Right atrium auricular region (tissue), 2 donors: ENCODE results near the gene JOSD1. TPM values are rescaled to one million over a fixed set of nuclear protein-coding genes. Genes with fewer than 3 reads are reported as not detected.

Experiments
- DNase-seq: peaks from one replicate; pipeline ENCODE4 v3.0.0-alpha.2; 2019; ENCODE audit warnings: low spot score
- H3K27ac ChIP-seq, 2 donors: fragments of 200-600 bp; sonication (generic); 1 replicate in 1 of 2; 2 replicates in 1 of 2; pipeline ENCODE4 v1.5.1; 2016 to 2019
- H3K27me3 ChIP-seq, 2 donors: fragments of 200-600 bp; sonication (generic); one replicate each; pipeline versions ENCODE4 v1.5.1 to v1.6.0; 2017 to 2019
- H3K36me3 ChIP-seq: fragments of 200-600 bp; sonication (generic); one replicate; pipeline ENCODE4 v1.5.1; 2016
- H3K4me1 ChIP-seq, 2 donors: fragments of 200-600 bp; sonication (generic); one replicate each; pipeline versions ENCODE4 v1.5.1 to v1.6.0; 2017 to 2019
- H3K4me3 ChIP-seq, 2 donors: fragments of 200-600 bp; sonication (generic); 1 replicate in 1 of 2; 2 replicates in 1 of 2; pipeline ENCODE4 v1.5.1; 2017 to 2019; ENCODE audit warnings: mild to moderate bottlenecking in 1 of 2, moderate library complexity in 1 of 2
- H3K9me3 ChIP-seq, 2 donors: fragments of 200-600 bp; sonication (generic); one replicate each; pipeline ENCODE4 v1.5.1; 2019
- CTCF ChIP-seq, 2 donors: fragments of 200-600 bp; sonication (generic); IDR thresholded peaks; one replicate each; pipeline ENCODE4 v1.5.1; 2019; ENCODE audit warnings: antibody characterized with exemption in 2 of 2
- total RNA-seq, 2 donors: library from RNA; depleted of rRNA; stranded (reverse); fragments of >200 nt; gene quantifications; one replicate each; pipeline ENCODE4 v1.1.0, GENCODE V29; 2016

The JOSD1 gene
- total RNA-seq, 2 donors from 2014 or later, result 20.0 to 37.3 TPM

DNA sequence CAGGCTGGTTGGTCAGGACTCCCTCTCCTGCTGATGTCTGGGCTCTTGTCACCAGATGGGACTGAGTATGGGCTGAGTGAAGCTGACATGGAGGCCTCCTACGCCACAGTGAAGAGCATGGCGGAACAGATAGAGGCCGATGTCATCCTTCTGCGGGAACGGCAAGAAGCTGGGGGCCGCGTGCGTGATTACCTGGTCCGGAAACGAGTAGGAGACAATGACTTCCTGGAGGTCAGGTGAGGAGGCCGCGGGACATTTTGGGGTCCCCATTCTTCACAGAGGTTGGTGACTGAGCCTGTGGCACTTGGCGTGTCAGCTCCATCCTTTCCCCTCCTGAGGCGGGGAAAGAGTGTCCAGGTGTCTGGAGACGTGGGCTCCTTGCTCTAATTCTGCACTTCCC is 15.1 kb upstream of the JOSD1 start:
- Histone ChIP-seq H3K4me3 (no peak overlapping the region), H3K9me3 (no peaks in the 10 kb centered on the region), H3K36me3 (peaks cover 28% of the 10 kb centered on the region), H3K27ac (no peak overlapping the region), H3K27me3 (no peaks in the 10 kb centered on the region), H3K4me1 (peaks cover 0 to 51% of the 10 kb centered on the region in 2 donors)
- no peak for DNase-seq
- TF ChIP-seq CTCF (IDR thresholded peaks at IDR 0.05), result no peak

GRCh38 chr22:38715176-38715764 is 14.5 kb upstream of the JOSD1 start:
- peaks cover 0 to 51% of the 10 kb centered on the region in 2 donors for H3K4me1 ChIP-seq
- peaks cover 23% of the 10 kb centered on the region for H3K36me3 ChIP-seq
- no peak overlapping the region for H3K27ac ChIP-seq
- no peak for DNase-seq
- no peaks in the 10 kb centered on the region for H3K27me3 ChIP-seq
- no peaks in the 10 kb centered on the region for H3K9me3 ChIP-seq
- no peak overlapping the region for H3K4me3 ChIP-seq
- TF ChIP-seq CTCF (IDR thresholded peaks at IDR 0.05), result no peak

DNA sequence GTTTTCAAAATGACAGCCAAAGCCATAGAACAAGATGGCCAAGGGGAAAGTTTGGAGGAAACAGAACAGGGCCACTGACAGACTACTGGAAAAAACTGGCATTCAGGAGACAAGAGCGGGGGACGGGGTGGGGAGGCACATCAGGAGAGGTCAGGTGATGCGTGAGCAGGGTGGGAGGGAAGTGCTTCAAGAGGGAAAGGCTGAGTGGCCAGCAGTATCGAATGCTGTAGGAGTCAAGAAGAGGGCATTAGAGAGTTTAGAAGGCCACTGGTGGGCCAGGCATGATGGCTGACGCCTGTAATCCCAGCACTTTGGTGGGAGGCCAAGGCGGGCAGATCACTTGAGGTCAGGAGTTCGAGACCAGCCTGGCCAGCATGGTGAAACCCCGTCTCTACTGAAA is 13.2 kb upstream of the JOSD1 start:
- no peak overlapping the region for H3K27ac ChIP-seq
- DNase-seq, result no peak
- no peak for TF ChIP-seq CTCF (IDR thresholded peaks at IDR 0.05)
- H3K36me3 ChIP-seq, result peaks cover 27% of the 10 kb centered on the region
- H3K9me3 ChIP-seq, result no peaks in the 10 kb centered on the region
- H3K4me1 ChIP-seq, result peaks cover 0 to 55% of the 10 kb centered on the region in 2 donors
- no peak overlapping the region for H3K4me3 ChIP-seq
- no peaks in the 10 kb centered on the region for H3K27me3 ChIP-seq

DNA sequence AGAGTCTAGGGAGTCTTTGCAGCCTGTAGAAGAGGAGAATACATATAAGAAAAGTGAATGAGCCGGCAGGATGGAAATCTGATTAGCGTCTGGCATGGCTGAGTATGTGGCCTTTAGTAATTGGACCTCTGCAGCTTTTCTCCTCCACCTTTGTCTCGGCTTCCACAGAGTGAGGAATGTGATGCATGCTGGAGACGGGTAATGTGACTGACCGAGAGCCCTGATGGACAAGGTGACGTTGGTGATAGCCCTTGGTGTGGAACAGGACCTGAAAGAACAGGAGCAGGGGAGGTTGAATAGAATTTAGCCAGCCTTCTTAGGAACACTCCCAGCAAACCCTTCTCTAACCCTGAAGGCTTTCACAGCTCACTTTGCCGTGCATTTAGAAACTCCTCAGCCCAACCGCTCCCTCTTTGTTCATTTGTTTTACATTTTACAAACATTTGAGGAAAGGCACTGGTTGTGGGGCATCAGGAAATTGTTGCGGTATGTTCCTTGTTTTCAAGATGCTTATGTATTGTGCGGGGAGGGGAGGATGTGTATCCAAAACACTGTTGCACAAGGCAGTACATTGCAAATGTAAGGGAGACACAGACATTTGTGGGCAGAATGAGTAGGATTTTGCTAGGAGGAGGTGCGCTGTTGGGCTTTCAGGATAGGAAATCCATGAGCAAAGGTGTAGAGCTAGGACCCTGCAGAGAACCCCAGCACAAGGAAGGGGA is 11.9 kb upstream of the JOSD1 start:
- no peaks in the 10 kb centered on the region for H3K9me3 ChIP-seq
- peaks cover 27% of the 10 kb centered on the region for H3K36me3 ChIP-seq
- TF ChIP-seq CTCF (IDR thresholded peaks at IDR 0.05), result no peak
- no peak overlapping the region for H3K4me3 ChIP-seq
- H3K27ac ChIP-seq, result no peak overlapping the region
- DNase-seq, result no peak
- peaks cover 0 to 56% of the 10 kb centered on the region in 2 donors for H3K4me1 ChIP-seq
- H3K27me3 ChIP-seq, result no peaks in the 10 kb centered on the region

- Histone ChIP-seq H3K4me1 (peaks cover 0 to 67% of the 10 kb centered on the region in 2 donors), H3K36me3 (peaks cover 12% of the 10 kb centered on the region)
- DNase-seq, result no peak
Measured at GRCh38 chr22:38710866-38711265, 10.1 kb upstream of the JOSD1 start.

More at GRCh38 chr22:38710866-38711265, 10.1 kb upstream of the JOSD1 start:
- no peak for TF ChIP-seq CTCF (IDR thresholded peaks at IDR 0.05)
- Histone ChIP-seq H3K27ac (no peak overlapping the region), H3K9me3 (no peaks in the 10 kb centered on the region), H3K27me3 (no peaks in the 10 kb centered on the region), H3K4me3 (no peak overlapping the region)
